Upper lobe of right lung (tissue), 1 donor: ENCODE results near the gene COA7. TPM values are rescaled to one million over a fixed set of nuclear protein-coding genes. Genes with fewer than 3 reads are reported as not detected.

Experiments
- ATAC-seq: fragments of 200-7000 bp; cut with Tn5 transposase; one replicate; pipeline ENCODE4 v1.9.1; 2020; ENCODE audit warnings: mild to moderate bottlenecking, moderate library complexity
- DNase-seq: peaks from one replicate; pipeline ENCODE4 v3.0.0-alpha.2; 2020
- H3K27ac ChIP-seq: fragments of 200-600 bp; one replicate; pipeline ENCODE4 v1.8.0; 2022
- H3K27me3 ChIP-seq: fragments of 200-600 bp; one replicate; pipeline ENCODE4 v1.8.0; 2022; ENCODE audit warnings: mild to moderate bottlenecking
- H3K36me3 ChIP-seq: fragments of 200-600 bp; one replicate; pipeline ENCODE4 v1.8.0; 2022
- H3K4me1 ChIP-seq: fragments of 200-600 bp; one replicate; pipeline ENCODE4 v1.8.0; 2022
- H3K4me3 ChIP-seq: fragments of 200-600 bp; one replicate; pipeline ENCODE4 v1.8.0; 2022; ENCODE audit warnings: mild to moderate bottlenecking
- H3K9me3 ChIP-seq: fragments of 200-600 bp; one replicate; pipeline ENCODE4 v1.8.0; 2022
- intact Hi-C: fragments of 100-400 bp; cut with DNase I; formaldehyde crosslinking; loops from one replicate; pipeline ENCODE4 v1.11.0; 2022
- total RNA-seq: library from RNA; stranded (reverse); fragmentation: NEBNext Ultra II Directional; extraction: Animal tissue kit (Norgen Biotek cat#: 25700); gene quantifications from one replicate; pipeline ENCODE4 v1.2.1, GENCODE V29; 2021
- TF ChIP-seq, protein P1 (sequence below): fragments of 200-600 bp; IDR thresholded peaks from one replicate; pipeline ENCODE4 v1.8.0; 2022; ENCODE audit warnings: antibody characterized with exemption
- donor health status: DM: no; HTN: yes; CAD: no; lungs with severe emphysema.

COA7 gene
- total RNA-seq, 1 donor from 2014 or later, result 17.9 TPM

DNA sequence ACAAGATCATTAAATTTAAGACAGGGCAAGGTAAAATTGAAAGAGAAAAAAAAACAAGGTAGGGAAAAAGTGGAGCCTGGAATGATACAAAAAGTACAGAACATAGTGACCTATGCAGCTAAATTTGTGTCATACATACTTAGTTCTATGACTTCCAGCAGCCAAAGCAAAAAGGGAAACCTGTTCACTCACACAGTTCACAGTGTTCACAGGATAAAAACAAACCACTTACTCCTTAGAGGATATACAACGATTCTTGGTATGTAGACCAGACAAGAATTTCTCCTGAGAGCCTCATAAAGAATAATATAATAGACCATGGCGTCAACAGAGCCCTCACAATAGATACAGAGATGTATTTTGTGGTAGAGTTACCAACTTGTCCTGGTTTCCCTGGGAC is 27.5 kb downstream of the COA7 start:
- TF ChIP-seq, protein P1, sequence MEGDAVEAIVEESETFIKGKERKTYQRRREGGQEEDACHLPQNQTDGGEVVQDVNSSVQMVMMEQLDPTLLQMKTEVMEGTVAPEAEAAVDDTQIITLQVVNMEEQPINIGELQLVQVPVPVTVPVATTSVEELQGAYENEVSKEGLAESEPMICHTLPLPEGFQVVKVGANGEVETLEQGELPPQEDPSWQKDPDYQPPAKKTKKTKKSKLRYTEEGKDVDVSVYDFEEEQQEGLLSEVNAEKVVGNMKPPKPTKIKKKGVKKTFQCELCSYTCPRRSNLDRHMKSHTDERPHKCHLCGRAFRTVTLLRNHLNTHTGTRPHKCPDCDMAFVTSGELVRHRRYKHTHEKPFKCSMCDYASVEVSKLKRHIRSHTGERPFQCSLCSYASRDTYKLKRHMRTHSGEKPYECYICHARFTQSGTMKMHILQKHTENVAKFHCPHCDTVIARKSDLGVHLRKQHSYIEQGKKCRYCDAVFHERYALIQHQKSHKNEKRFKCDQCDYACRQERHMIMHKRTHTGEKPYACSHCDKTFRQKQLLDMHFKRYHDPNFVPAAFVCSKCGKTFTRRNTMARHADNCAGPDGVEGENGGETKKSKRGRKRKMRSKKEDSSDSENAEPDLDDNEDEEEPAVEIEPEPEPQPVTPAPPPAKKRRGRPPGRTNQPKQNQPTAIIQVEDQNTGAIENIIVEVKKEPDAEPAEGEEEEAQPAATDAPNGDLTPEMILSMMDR, result no peak
- no peak for ATAC-seq
- Histone ChIP-seq H3K4me1 (no peaks in the 10 kb centered on the region), H3K27ac (no peak overlapping the region), H3K36me3 (no peaks in the 10 kb centered on the region), H3K4me3 (no peak overlapping the region), H3K27me3 (no peaks in the 10 kb centered on the region), H3K9me3 (no peaks in the 10 kb centered on the region)
- intact Hi-C loops, result no loop called here
- no peak for DNase-seq

DNA sequence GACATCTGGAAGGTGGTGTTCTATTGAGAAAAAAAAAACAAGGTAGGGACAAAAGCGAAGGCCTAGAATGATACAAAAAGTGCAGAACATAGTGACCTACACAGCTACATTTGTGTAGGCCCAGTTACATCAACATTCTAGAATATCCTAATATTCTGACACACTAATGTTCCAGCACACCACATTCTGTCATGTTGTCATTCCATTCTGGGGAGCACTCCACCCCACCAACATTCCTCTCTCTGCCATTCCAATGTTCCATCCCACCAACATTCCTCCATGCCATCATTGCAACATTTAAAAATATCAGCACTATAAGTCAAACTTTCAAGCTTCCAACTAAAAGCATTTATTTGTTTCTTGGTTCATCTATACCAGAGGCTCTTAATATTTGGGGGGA is 28.5 kb downstream of the COA7 start:
- DNase-seq, result no peak
- intact Hi-C loops, result no loop called here
- Histone ChIP-seq H3K36me3 (no peaks in the 10 kb centered on the region), H3K27ac (no peak overlapping the region), H3K4me3 (no peak overlapping the region), H3K27me3 (no peaks in the 10 kb centered on the region), H3K9me3 (no peaks in the 10 kb centered on the region), H3K4me1 (no peaks in the 10 kb centered on the region)
- TF ChIP-seq, protein P1, result no peak
- ATAC-seq, result no peak

DNA sequence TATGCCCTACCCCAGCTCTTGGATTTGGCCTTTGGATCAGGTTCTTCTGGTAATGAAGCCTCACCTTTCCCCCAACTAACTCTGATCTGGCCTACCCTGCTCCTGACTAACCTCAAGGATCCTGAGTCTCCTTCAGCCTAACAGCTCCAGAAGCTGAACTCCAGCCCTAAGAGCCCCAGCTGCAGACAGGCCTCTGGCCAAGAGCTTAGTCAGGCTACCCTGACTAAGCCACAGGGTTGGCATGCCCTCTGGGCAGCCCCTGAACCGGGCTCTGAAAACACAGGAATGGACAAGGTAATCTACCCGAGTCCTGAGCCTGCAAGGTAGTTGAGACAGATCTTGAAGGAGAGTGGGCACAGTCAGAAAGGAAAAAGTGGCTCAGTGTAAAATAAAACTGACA is 29.4 kb downstream of the COA7 start:
- ATAC-seq (no peak), DNase-seq (no peak)
- no peaks in the 10 kb centered on the region for H3K27me3 ChIP-seq
- H3K27ac ChIP-seq, result no peak overlapping the region
- intact Hi-C loops, result no loop called here
- H3K36me3 ChIP-seq, result no peaks in the 10 kb centered on the region
- TF ChIP-seq, protein P1, result no peak
- H3K4me3 ChIP-seq, result no peak overlapping the region
- no peaks in the 10 kb centered on the region for H3K9me3 ChIP-seq
- H3K4me1 ChIP-seq, result no peaks in the 10 kb centered on the region

DNA sequence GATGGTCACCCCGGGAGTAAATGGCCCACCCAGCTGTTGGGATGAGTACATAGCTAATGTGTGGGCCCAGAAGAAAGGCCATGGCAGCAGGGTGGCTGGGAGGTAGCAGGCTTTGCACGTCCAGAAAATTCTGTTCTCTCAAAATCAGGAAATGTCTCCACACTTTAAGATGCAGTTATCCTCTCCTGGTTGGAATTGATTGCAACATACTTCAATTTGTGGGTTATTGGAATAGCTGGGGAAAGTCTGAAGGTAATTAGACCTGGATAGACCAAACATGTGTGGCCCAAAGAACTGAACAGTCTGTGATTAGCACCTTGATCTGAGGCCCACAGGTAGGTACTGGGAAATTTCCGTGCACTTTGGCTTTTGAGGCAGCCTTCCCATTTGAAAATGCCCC is 30.2 kb downstream of the COA7 start:
- H3K27me3 ChIP-seq, result no peaks in the 10 kb centered on the region
- DNase-seq, result no peak
- no peaks in the 10 kb centered on the region for H3K4me1 ChIP-seq
- intact Hi-C loops, result no loop called here
- no peak overlapping the region for H3K4me3 ChIP-seq
- H3K36me3 ChIP-seq, result no peaks in the 10 kb centered on the region
- TF ChIP-seq, protein P1, result no peak
- no peak overlapping the region for H3K27ac ChIP-seq
- no peak for ATAC-seq
- H3K9me3 ChIP-seq, result no peaks in the 10 kb centered on the region

DNA sequence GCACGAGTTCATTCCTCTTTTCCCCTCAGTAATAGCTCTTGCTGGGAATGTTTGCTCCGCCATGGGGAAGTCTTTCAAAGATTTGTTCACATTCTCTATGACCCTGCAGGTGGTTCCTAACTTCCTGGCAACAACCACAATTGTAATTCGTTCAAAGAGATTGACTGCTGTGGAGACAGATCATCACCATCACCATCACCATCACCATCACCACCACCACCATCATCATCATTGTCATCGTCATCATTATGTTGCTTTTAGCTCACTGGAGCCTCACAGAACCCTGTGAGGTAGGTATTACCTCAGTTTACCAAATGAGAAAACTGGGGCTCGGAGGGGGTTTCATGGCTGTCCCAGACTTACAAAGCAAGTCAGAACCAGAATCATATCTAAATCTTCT is 30.9 kb downstream of the COA7 start:
- H3K9me3 ChIP-seq, result no peaks in the 10 kb centered on the region
- no peak overlapping the region for H3K27ac ChIP-seq
- ATAC-seq (no peak), DNase-seq (no peak)
- intact Hi-C loops, result no loop called here
- no peaks in the 10 kb centered on the region for H3K4me1 ChIP-seq
- TF ChIP-seq, protein P1, result no peak
- no peaks in the 10 kb centered on the region for H3K36me3 ChIP-seq
- H3K27me3 ChIP-seq, result no peaks in the 10 kb centered on the region
- no peak overlapping the region for H3K4me3 ChIP-seq
